Ascending aorta (tissue), 2 donors: ENCODE results near the gene LRRC25. TPM values are rescaled to one million over a fixed set of nuclear protein-coding genes. Genes with fewer than 3 reads are reported as not detected.
A peak's percentile ranks its signal among the peaks of the same experiment; 100 is the strongest.

ENCODE experiments used
- DNase-seq, 2 donors: peaks; one replicate each; pipeline ENCODE4 v3.0.0-alpha.2; 2019; ENCODE audit warnings: low spot score in 2 of 2
- H3K27ac ChIP-seq, 2 donors: fragments of 200-600 bp; sonication (generic); one replicate each; pipeline ENCODE4 v1.5.1; 2016 to 2017; ENCODE audit warnings: mild to moderate bottlenecking in 1 of 2
- H3K27me3 ChIP-seq: fragments of 200-600 bp; sonication (generic); one replicate; pipeline ENCODE4 v1.5.1; 2017
- H3K36me3 ChIP-seq, 2 donors: fragments of 200-600 bp; sonication (generic); one replicate each; pipeline ENCODE4 v1.5.1; 2016
- H3K4me1 ChIP-seq, 2 donors: fragments of 200-600 bp; sonication (generic); one replicate each; pipeline ENCODE4 v1.5.1; 2016 to 2017; ENCODE audit warnings: mild to moderate bottlenecking in 1 of 2
- H3K4me3 ChIP-seq, 2 donors: fragments of 200-600 bp; sonication (generic); one replicate each; pipeline ENCODE4 v1.5.1; 2016 to 2017; ENCODE audit warnings: mild to moderate bottlenecking in 1 of 2
- H3K9me3 ChIP-seq, 2 donors: fragments of 200-600 bp; sonication (generic); one replicate each; pipeline ENCODE4 v1.5.1; 2016
- intact Hi-C: fragments of 100-400 bp; cut with DNase I; formaldehyde crosslinking; loops from one replicate; pipeline ENCODE4 v1.15.1; 2023
- total RNA-seq: library from RNA; depleted of rRNA; stranded (reverse); fragments of >200 nt; gene quantifications from one replicate; pipeline ENCODE4 v1.1.0, GENCODE V29; 2016
- TF ChIP-seq, protein P1 (sequence below), 3 experiments: fragments of 200-600 bp in 2 of 3; fragments of 450-650 bp in 1 of 3; sonication (generic) in 2 of 3; IDR thresholded peaks; one replicate each; pipeline ENCODE4 v1.5.1; 2016 to 2019; ENCODE audit warnings: antibody characterized with exemption in 3 of 3, mild to moderate bottlenecking in 1 of 3, moderate library complexity in 1 of 3

The LRRC25 gene
- total RNA-seq, 1 donor from 2014 or later: 6.9 TPM

DNA sequence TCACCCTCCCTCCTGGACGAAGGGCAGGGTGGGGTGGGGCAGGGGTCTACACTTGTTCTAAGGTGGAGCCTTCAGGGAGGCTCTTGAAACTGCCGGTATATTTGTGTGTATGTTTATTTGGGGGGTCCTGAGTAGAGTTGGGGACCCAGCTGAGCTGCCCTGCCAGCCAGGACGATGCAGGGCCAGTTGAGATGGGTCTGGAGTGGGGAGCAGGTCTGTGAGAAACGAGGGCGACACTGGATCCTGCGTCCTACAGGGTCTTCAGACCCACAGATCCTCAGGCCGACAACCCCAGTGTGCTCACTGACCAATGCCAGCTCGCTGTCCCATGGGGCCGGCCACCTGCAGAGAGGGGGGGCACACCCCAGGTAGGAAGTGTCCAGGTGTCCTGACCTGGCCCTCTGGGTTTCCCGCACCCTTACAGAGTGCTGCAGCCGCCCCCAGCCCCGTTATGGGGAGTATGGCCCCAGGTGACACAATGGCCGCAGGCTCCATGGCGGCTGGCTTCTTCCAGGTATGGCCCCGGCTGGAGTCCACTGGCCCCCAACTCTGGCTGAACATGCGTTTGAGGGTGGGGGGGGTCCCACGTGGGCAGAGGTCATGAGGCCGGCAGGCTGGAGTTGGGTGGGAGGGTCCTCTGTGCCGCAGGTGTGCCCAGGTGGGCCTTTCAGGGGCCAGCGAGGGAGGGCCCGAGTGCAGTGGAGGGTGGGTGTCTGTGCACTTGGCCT lies 33.2 kb upstream of the LRRC25 start:
- Histone ChIP-seq H3K4me3 (no peak overlapping the region), H3K36me3 (peaks cover 3 to 7% of the 10 kb centered on the region in 2 donors), H3K27me3 (no peaks in the 10 kb centered on the region), H3K9me3 (no peaks in the 10 kb centered on the region), H3K27ac (no peak overlapping the region), H3K4me1 (peaks cover 23 to 29% of the 10 kb centered on the region in 2 donors)
- TF ChIP-seq, protein P1, sequence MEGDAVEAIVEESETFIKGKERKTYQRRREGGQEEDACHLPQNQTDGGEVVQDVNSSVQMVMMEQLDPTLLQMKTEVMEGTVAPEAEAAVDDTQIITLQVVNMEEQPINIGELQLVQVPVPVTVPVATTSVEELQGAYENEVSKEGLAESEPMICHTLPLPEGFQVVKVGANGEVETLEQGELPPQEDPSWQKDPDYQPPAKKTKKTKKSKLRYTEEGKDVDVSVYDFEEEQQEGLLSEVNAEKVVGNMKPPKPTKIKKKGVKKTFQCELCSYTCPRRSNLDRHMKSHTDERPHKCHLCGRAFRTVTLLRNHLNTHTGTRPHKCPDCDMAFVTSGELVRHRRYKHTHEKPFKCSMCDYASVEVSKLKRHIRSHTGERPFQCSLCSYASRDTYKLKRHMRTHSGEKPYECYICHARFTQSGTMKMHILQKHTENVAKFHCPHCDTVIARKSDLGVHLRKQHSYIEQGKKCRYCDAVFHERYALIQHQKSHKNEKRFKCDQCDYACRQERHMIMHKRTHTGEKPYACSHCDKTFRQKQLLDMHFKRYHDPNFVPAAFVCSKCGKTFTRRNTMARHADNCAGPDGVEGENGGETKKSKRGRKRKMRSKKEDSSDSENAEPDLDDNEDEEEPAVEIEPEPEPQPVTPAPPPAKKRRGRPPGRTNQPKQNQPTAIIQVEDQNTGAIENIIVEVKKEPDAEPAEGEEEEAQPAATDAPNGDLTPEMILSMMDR (IDR thresholded peaks at IDR 0.05): no peak
- intact Hi-C loops: no loop called here
- DNase-seq: no peak

DNA sequence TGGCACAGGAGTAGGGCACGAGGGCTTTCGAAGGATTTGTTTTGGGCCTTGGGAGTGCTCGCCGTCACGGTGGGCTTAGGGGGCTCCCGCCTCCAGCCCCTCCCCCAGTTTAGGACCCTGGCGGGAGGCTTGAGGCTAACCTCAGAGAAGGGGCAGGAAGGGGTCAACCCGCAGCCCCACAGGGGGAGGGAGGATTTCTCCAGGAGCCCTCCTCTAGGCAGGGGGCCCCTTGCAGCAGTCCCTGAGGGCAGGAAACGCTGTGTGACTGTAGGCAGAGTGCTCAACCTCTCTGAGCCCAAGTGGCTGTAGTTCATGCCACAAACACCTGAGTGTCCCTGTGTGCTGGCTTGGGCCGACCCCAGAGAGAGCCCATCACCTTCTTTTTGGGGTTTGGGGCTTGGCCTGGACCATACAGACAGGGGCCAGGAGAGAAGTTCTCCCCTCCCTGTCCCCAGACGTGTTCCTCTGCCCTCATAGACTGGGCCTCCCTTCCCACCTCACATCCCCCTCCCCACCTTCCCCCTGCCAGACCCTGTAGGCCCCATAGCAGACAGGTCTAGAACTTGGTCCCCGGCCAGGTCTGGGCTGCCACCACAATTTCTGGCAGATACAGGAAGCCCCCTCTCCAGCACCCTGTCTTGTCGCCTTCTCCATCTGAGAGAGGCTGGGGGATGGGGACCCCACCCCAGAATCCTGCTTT lies 32.4 kb upstream of the LRRC25 start:
- Histone ChIP-seq H3K27ac (peak overlapping the region; percentile 69 to 81), H3K4me1 (peaks cover 23 to 32% of the 10 kb centered on the region in 2 donors), H3K4me3 (peak overlapping the region in 1 of 2 donors; percentile 64), H3K36me3 (peaks cover 0 to 4% of the 10 kb centered on the region in 2 donors), H3K9me3 (no peaks in the 10 kb centered on the region), H3K27me3 (no peaks in the 10 kb centered on the region)
- intact Hi-C loops: no loop called here
- TF ChIP-seq, protein P1 (IDR thresholded peaks at IDR 0.05): no peak
- DNase-seq: no peak

DNA sequence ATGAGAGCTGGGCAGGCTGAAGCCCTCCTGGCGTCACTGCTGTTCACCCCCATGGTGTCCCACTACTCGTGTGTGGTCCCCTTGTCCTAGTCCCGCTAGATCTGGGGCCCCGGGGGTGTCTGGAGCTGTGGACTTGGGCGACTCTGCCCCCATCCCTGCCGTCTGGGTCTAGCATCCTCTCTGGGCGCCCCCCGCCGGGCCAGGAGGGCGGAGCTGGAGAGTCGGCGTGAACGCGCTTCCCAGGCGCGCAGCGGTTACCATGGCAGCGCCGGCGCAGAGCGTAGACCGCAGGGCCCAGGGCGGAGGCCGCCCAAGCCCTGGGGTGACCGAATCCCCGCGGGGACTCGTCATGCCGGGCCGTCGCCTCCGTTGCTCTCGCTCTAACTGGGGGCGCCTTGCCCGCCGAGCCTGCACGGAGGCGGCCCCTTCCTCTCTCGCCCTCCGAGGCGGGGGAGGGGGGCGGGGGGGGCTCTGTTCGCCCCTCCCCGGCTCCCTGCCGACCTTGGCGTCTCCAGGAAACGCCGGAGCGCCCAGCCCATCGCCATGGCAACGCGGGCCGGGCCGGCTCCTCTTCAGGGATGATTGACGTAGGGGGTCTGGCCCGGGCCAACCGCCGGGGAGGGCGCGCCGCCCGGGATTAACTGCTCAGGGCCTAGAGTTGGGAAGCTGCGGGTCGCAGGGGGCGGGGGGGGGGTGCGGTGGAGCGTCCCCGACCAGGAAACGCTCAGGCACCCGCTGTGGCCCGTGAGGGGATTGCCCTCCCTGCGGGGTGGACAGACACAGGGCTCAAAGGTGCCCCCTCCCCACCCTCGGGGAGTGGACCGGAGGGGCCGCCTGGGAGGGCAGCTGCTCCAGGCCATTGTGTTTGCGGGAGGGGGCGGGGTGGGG lies 31.6 kb upstream of the LRRC25 start:
- DNase-seq: peak in 1 of 2 donors; percentile 89
- Histone ChIP-seq H3K9me3 (no peaks in the 10 kb centered on the region), H3K4me3 (peak overlapping the region; percentile 35 to 64), H3K27ac (peak overlapping the region; percentile 69 to 81), H3K27me3 (no peaks in the 10 kb centered on the region), H3K4me1 (peaks cover 20 to 30% of the 10 kb centered on the region in 2 donors), H3K36me3 (no peaks in the 10 kb centered on the region)
- intact Hi-C loops: no loop called here
- TF ChIP-seq, protein P1 (IDR thresholded peaks at IDR 0.05): no peak

DNA sequence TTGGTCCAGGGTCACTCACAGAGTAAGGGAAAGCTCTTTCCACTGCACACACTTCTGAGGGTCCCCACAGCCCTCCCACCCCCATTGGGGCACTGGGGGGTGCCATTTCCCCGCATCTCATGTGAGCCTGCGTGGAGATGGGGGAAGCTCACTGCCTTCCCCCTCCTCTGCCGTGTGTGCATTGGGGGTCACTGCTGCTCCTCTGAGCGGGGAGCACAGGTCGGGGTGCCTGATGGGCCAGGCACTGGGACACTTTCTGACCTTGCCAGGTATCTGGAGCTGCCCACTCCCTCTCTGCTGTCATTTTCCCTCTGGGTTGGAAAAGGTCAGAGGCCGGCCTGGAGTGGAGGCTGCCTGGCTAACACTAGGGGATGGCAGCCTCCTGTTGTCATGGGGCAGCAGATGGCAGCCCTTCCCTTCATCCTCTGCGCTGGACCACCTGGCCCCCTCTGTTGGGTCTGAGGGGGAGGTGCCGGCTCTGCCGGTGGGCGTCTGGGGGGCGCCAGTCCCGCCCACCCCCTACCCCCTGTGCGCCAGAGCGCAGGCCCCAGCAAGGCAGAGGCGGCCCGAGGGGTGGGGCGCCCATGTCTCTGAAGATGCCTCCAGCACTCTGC lies 30.9 kb upstream of the LRRC25 start:
- H3K9me3 ChIP-seq: no peaks in the 10 kb centered on the region
- no peaks in the 10 kb centered on the region for H3K36me3 ChIP-seq
- TF ChIP-seq, protein P1 (IDR thresholded peaks at IDR 0.05): no peak
- H3K4me3 ChIP-seq: peak overlapping the region; percentile 35 to 64
- peaks cover 19 to 31% of the 10 kb centered on the region in 2 donors for H3K4me1 ChIP-seq
- intact Hi-C loops: no loop called here
- H3K27me3 ChIP-seq: no peaks in the 10 kb centered on the region
- peak overlapping the region; percentile 69 to 81 for H3K27ac ChIP-seq
- no peak for DNase-seq

DNA sequence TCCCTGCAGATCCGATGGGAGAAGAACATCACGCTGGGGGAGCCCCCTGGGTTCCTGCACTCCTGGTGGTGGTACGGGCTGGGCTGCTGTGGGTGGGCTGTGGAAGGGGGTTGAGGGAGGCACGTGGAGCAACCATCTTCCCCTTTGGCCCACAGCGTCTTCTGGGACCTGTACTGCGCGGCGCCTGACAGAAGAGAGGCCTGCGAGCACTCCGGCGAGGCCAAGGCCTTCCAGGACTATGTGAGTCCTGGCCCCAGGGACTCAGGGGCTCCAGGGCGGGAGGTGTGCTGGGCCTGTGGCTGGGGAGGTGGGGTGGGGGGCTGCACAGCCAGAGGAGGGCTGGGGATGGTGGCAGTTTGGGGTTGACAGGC lies 30.3 kb upstream of the LRRC25 start:
- H3K4me1 ChIP-seq: peaks cover 19 to 26% of the 10 kb centered on the region in 2 donors

More for the DNA sequence above, 30.3 kb upstream of the LRRC25 start:
- no peaks in the 10 kb centered on the region for H3K36me3 ChIP-seq
- H3K9me3 ChIP-seq: no peaks in the 10 kb centered on the region
- DNase-seq: no peak
- TF ChIP-seq, protein P1 (IDR thresholded peaks at IDR 0.05): no peak
- H3K27ac ChIP-seq: peak overlapping the region; percentile 69 to 81
- intact Hi-C loops: no loop called here
- H3K4me3 ChIP-seq: no peak overlapping the region
- H3K27me3 ChIP-seq: no peaks in the 10 kb centered on the region
